ENCODE data around the gene LRRC59.

DNA sequence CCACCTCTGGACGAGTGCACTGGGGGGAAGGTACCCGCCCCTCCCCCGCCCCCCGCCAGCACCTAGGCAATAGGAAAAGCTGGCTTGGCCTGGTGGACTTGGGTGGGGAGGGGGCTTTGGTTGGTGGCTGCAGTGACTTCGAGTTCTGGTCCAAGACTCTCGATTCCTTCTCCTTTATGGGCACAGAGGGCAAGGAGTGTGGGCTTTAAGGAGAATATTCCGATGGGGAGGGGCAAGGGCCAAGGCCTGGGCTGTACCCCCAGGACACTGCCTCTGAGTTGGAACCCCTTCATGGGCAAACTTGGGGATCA, 29.1 kb upstream of the LRRC59 start:
- TF ChIP-seq EP300 (IDR thresholded peaks at IDR 0.05), result no peak
- TF ChIP-seq, protein P1, sequence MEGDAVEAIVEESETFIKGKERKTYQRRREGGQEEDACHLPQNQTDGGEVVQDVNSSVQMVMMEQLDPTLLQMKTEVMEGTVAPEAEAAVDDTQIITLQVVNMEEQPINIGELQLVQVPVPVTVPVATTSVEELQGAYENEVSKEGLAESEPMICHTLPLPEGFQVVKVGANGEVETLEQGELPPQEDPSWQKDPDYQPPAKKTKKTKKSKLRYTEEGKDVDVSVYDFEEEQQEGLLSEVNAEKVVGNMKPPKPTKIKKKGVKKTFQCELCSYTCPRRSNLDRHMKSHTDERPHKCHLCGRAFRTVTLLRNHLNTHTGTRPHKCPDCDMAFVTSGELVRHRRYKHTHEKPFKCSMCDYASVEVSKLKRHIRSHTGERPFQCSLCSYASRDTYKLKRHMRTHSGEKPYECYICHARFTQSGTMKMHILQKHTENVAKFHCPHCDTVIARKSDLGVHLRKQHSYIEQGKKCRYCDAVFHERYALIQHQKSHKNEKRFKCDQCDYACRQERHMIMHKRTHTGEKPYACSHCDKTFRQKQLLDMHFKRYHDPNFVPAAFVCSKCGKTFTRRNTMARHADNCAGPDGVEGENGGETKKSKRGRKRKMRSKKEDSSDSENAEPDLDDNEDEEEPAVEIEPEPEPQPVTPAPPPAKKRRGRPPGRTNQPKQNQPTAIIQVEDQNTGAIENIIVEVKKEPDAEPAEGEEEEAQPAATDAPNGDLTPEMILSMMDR (IDR thresholded peaks at IDR 0.05), result no peak

Data from sigmoid colon (tissue), 4 donors.